GM19023 (cell line): ENCODE measurements around the gene WDR31.
"Not testable (repeated sequence)": the region's sequence is repeated elsewhere in the genome, so short reads cannot be mapped to it uniquely, and the experiment has no call there.

Experiments used
- ATAC-seq: cut with Tn5 transposase; IDR thresholded peaks from one replicate; pipeline ENCODE4 v1.9.1; 2021; ENCODE audit warnings: mild to moderate bottlenecking, moderate library complexity; ENCODE audit not compliant: unreplicated experiment

Gene WDR31

DNA sequence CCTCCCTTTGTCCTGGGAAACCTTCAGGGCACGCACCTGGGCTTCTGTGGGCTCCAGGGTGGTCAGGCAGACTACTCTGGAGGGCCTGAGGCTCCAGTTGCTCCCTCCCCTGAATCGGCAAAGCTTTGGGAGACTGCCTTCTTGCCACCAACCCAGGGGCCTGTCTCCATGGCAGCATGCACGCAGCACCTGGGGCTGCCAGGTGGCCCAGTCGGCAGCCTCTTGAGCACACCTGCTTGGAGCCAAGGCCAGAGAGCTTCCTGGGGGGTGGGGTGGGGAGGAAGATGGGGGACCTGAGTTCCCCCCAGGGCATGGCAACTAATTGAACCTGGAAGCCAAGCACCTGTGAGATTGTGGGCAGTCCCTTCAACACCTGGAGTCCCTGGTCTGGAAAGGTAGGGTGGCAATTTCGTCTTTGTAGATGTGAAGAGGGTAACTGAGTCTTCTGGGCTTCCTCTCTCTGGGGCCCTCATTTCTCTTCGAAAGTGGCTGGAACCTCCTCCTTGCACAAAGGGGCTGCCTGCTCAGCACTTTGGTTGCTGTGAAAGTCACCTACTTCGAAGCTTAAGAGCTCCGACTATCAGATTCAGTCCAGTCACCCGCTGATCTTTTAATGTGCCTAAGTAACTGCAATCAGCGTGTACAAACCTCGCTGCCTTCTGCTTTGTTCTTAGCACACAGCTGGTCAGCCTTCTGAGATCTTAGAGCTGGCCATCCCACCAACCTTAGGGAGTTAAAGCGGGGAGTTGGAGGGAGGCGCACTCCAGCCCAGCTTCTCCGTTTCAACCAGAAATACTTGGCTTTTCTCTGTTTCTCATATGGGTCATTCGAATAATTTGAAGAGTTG lies 40.9 kb downstream of the WDR31 start:
- ATAC-seq = no peak

GRCh38 chr9:113298311-113298710 lies 41.8 kb downstream of the WDR31 start:
- no peak for ATAC-seq

DNA sequence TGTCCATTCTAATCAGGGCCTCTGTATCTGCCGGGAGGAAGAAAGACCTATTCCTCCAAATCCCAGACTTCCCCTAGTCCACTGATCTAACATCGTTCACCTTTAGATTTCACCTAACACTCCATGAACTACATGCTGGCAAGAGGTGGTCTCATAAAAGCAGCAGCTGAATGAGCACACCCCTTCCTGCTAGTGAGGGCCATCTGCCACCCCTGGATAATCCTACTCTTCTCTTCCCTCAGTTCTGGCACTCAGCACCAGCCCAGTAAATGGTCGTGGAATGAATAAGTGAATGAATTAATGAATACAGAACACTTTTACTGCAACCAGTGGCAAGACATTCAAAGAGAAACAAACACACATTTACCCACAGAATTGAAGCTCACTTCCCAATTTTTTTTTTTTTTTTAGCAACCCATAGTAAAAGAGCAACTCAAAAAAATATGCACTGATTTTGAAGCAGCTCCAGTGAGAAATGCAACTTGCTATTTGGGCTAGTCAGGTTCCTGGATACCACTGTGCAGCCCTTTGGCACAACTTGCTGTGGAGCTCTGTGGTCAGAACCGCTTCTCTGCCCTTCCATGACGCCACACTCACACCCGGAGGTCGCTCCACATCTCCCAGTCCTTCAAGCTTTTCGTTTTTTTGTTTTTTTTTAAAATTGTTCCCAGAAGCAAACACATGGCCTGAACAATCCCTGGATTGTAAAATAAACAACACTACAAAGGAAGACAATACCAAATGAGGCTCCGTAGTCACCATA lies 43.1 kb downstream of the WDR31 start:
- no peak for ATAC-seq

DNA sequence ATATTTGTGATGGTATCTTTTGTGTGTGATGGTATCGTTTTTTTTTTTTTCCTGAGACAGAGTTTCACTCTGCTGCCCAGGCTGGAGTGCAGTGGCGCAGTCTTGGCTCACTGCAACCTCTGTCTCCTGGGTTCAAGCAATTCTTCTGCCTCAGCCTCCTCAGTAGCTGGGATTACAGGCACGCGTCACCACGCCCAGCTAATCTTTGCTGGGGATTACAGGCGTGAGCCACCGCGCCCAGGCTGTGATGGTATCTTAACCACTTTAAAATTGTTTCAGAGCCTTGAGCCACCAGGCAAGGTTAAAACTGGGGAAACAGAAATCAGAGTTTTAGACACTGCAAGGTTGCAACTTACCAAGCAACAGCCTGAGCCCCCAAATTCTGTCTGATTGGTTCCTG lies 43.8 kb downstream of the WDR31 start:
- ATAC-seq = not testable (repeated sequence)

GRCh38 chr9:113293285-113293878 lies 46.7 kb downstream of the WDR31 start:
- ATAC-seq = no peak

GRCh38 chr9:113290052-113290607 lies 49.9 kb downstream of the WDR31 start:
- no peak for ATAC-seq

DNA sequence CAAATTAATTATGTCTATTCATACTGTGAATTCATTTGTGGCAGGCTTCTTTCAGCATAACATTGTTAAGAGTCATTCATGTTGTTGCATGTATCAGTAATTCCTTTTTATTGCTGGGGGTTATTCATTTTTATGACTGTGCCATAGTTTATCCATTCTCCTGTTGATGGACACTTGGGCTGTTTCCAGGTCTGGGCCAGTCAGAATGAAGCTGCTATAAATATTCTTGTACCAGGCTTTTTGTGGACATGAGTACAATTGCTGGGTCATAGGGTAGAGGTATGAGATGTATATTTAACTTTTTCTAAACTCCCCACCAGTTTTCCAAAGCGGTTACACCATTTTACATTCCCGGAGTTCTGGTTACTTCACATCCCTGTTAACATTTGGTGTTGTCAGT lies 51.0 kb downstream of the WDR31 start:
- ATAC-seq = no peak

- ATAC-seq = no peak
Measured at GRCh38 chr9:113281356-113281755, 58.7 kb downstream of the WDR31 start.

GRCh38 chr9:113278840-113279239 lies 61.2 kb downstream of the WDR31 start:
- ATAC-seq = no peak

- ATAC-seq = peak; percentile 97
Measured at GRCh38 chr9:113275157-113276131, 64.6 kb downstream of the WDR31 start, which contains the start of the genes CDC26 and PRPF4. Gene CDC26, minus strand, starts transcription at chr9:113275572. Its CDS starts 3,065 bp downstream, at chr9:113272507. Gene PRPF4, plus strand, starts transcription at chr9:113275658. Its CDS starts 86 bp downstream, at chr9:113275744.

GRCh38 chr9:113274474-113275156 lies 65.5 kb downstream of the WDR31 start:
- peak; percentile 3 for ATAC-seq

DNA sequence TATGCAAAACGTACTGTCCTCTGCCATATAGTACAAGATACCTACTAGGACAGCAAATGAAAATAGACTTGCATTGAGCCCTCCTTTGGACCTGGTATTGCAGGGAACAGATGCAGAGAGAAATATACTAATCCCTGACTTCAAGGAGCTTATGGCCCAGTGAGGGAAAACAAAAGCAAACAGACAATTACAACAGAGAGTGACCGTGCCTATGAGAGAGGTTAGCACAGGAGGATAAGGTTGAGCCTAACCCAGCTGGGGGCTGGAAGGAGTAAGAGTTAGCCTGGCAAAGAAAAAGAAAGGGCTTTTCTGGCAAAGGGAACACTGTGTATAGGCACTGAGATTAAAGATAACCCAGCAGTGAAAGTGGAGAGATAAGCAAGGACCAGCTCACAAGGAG lies 70.2 kb downstream of the WDR31 start:
- no peak for ATAC-seq

DNA sequence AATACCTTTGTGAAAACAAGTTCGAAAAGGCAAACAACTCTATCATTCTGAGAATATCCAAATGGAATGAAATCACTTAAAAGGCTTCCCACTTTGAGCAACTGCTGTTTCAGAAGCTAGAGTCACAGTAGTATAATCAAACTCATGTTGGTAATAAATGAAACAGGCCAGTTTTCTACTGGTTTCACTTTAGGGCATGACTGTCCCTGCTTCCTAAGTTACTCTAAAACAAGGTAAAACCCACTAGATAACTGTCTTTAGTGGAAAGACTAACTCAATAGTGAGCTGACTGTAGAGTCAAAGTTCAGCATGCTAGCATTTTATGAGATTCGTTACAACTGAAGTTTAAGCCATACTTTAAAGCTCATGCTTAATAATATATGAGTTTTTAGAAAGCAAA lies 70.7 kb downstream of the WDR31 start:
- ATAC-seq = no peak

DNA sequence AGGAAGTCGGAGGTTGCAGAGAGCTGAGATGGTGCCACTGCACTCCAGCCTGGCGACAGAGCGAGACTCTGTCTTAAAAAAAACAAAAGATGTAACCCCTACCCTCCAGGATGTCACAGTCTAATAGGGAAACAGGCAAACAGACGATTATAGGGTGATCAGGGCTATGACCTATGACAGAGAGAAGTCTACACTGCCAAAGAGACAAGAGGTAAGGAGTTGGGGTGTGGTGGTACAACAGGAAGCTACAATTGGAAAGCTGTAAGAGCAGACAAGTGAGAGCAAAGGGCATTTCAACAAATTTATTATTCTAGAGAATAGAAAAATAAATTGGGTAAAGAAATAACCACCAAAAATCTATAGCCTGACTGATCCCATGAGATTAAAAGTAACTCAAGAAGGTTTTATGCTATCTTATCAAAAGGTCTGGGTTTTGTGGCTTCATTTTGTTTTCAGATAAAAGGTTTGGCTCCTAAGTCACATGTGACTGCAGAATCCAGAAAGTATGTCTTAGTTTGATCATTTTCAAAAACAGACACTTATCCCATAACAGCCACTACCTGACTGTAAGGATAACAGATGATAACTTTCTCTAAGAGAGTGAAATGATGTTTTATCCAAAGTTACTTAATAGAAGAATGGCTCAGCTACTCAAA lies 72.0 kb downstream of the WDR31 start:
- no peak for ATAC-seq

DNA sequence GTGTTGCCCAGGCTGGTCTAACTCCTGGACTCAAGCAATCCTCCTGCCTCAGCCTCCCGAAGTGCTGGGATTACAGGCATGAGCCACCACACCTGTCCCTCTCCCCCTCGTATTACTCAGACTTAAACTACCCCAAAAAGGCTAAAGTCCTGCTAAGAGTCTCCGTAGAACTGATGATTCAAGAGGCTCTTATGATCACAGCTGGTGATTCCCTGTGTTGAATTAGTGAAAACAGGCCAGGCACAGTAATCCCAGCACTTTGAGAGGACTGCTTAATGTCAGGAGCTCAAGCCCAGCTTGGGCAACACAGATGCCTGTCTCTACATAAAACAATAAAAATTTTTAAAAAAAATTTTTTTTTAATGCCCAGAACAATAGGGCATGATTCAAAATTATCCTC lies 73.9 kb downstream of the WDR31 start:
- no peak for ATAC-seq
